IMR-90 (cell line): Measurements from ENCODE around the gene ESRP2. TPM values are rescaled to one million over a fixed set of nuclear protein-coding genes. Genes with fewer than 3 reads are reported as not detected.

Experiments used
- ATAC-seq: fragments of 200-7000 bp; cut with Tn5 transposase; 2 replicates; pipeline ENCODE4 v1.9.1; 2020; ENCODE audit warnings: low read depth, mild to moderate bottlenecking, moderate library complexity
- BruUV-seq: library from RNA; stranded (reverse); fragments of 400-500 nt; replicated peaks from 2 replicates; lab custom pipeline; 2021; lab: Mats Ljungman, UMichigan
- CTCF ChIA-PET: fragments of 300-600 bp; formaldehyde crosslinking; extraction: SDS; loops from one replicate; lab custom pipeline; 2021; ENCODE audit warnings: antibody characterized with exemption; lab: Yijun Ruan, JAX
- POLR2A ChIA-PET: fragments of 300-600 bp; sonication (Branson Sonifier 250); formaldehyde crosslinking; loops from one replicate; lab custom pipeline; 2022; ENCODE audit warnings: antibody characterized with exemption; ENCODE audit not compliant: unreplicated experiment; lab: Charles Lee
- DNase-seq: peaks from one replicate; pipeline ENCODE4 v3.0.0; 2013
- H2AFZ ChIP-seq: replicated peaks from 2 replicates; pipeline ENCODE3; 2013; ENCODE audit warnings: low read length, mild to moderate bottlenecking; ENCODE audit not compliant: poor library complexity
- H2AK5ac ChIP-seq: 2 replicates; pipeline ENCODE4 v1.6.1; 2013; ENCODE audit warnings: low read depth, low read length, inconsistent platforms
- H2AK9ac ChIP-seq: replicated peaks from 2 replicates; pipeline ENCODE3; 2013; ENCODE audit warnings: mild to moderate bottlenecking, low read depth, low read length, moderate library complexity; ENCODE audit not compliant: poor library complexity
- H2BK120ac ChIP-seq: 2 replicates; pipeline ENCODE4 v1.6.1; 2013; ENCODE audit warnings: low read depth, low read length, inconsistent platforms
- H2BK15ac ChIP-seq: 3 replicates; pipeline ENCODE4 v1.6.1; 2013; ENCODE audit warnings: low read depth, low read length, inconsistent platforms
- H2BK20ac ChIP-seq: 2 replicates; pipeline ENCODE4 v1.6.1; 2013; ENCODE audit warnings: low read depth, mild to moderate bottlenecking, inconsistent platforms, low read length, moderate library complexity
- H2BK5ac ChIP-seq: 2 replicates; pipeline ENCODE4 v1.6.1; 2013; ENCODE audit warnings: mild to moderate bottlenecking, low read depth, low read length, inconsistent platforms; ENCODE audit not compliant: poor library complexity, severe bottlenecking
- H3K14ac ChIP-seq: replicated peaks from 2 replicates; pipeline ENCODE4 v1.6.1; 2013; ENCODE audit warnings: low read depth, low read length, inconsistent platforms
- H3K18ac ChIP-seq: 2 replicates; pipeline ENCODE4 v1.6.1; 2013; ENCODE audit warnings: low read depth, low read length, control low read depth
- H3K23ac ChIP-seq: 2 replicates; pipeline ENCODE4 v1.6.1; 2013; ENCODE audit warnings: low read depth, low read length, inconsistent platforms
- H3K27ac ChIP-seq: 2 replicates; pipeline ENCODE4 v1.5.1; 2013; ENCODE audit warnings: mild to moderate bottlenecking, control low read depth, low read length; ENCODE audit not compliant: insufficient read depth
- H3K27me3 ChIP-seq: 2 replicates; pipeline ENCODE4 v1.6.1; 2013; ENCODE audit warnings: low read length; ENCODE audit not compliant: control insufficient read depth, insufficient read depth
- H3K36me3 ChIP-seq: 2 replicates; pipeline ENCODE4 v1.6.1; 2013; ENCODE audit warnings: low read length, mixed read lengths; ENCODE audit not compliant: control insufficient read depth, insufficient read depth
- H3K4ac ChIP-seq: 2 replicates; pipeline ENCODE4 v1.6.1; 2013; ENCODE audit warnings: low read depth, low read length, inconsistent platforms
- H3K4me1 ChIP-seq: 2 replicates; pipeline ENCODE4 v1.6.1; 2013; ENCODE audit warnings: low read length, mixed read lengths; ENCODE audit not compliant: control insufficient read depth, insufficient read depth
- H3K4me2 ChIP-seq: 2 replicates; pipeline ENCODE4 v1.6.1; 2013; ENCODE audit warnings: low read depth, mild to moderate bottlenecking, control low read depth, low read length, moderate library complexity
- H3K4me3 ChIP-seq: 2 replicates; pipeline ENCODE4 v1.5.1; 2013; ENCODE audit warnings: low read depth, mild to moderate bottlenecking, control low read depth, low read length, moderate library complexity; ENCODE audit not compliant: insufficient read depth
- H3K56ac ChIP-seq: 2 replicates; pipeline ENCODE4 v1.6.1; 2013; ENCODE audit warnings: low read length, inconsistent platforms; ENCODE audit not compliant: insufficient read depth; ENCODE audit errors: extremely low read depth
- H3K79me1 ChIP-seq, 2 experiments: 2 replicates each; pipeline ENCODE4 v1.6.1; 2013; ENCODE audit warnings: low read length in 2 of 2, inconsistent platforms in 1 of 2, low read depth in 1 of 2
- H3K9ac ChIP-seq: 2 replicates; pipeline ENCODE4 v1.6.1; 2013; ENCODE audit warnings: low read depth, low read length, control low read depth
- H3K9me1 ChIP-seq: 2 replicates; pipeline ENCODE4 v1.6.1; 2013; ENCODE audit warnings: low read length, inconsistent platforms; ENCODE audit not compliant: insufficient read depth
- H3K9me3 ChIP-seq: 2 replicates; pipeline ENCODE4 v1.6.1; 2013; ENCODE audit warnings: low read length; ENCODE audit not compliant: control insufficient read depth, insufficient read depth
- H4K20me1 ChIP-seq: 2 replicates; pipeline ENCODE4 v1.6.1; 2013; ENCODE audit warnings: low read length, inconsistent platforms; ENCODE audit not compliant: insufficient read depth
- H4K5ac ChIP-seq: 2 replicates; pipeline ENCODE4 v1.6.1; 2013; ENCODE audit warnings: mild to moderate bottlenecking, low read depth, low read length, control low read depth
- H4K8ac ChIP-seq, 2 experiments: 2 replicates each; pipeline ENCODE4 v1.6.1; 2013; ENCODE audit warnings: low read depth in 2 of 2, low read length in 2 of 2, control low read depth in 1 of 2, inconsistent platforms in 1 of 2
- H4K91ac ChIP-seq: 2 replicates; pipeline ENCODE4 v1.6.1; 2013; ENCODE audit warnings: low read depth, low read length, inconsistent platforms; ENCODE audit not compliant: insufficient read depth
- CHD1 ChIP-seq: IDR thresholded peaks from 2 replicates; pipeline ENCODE4 v1.6.1; 2012; ENCODE audit warnings: low read depth, low read length, improper control_type of control experiment
- WGBS, 2 experiments: methylation state at CpG; one replicate each; pipeline versions ENCODE4 v1.1.5 to v1.1.7; 2013; ENCODE audit warnings: missing lambda C conversion rate in 2 of 2; ENCODE audit not compliant: insufficient read length in 1 of 2; ENCODE audit errors: extremely low coverage in 2 of 2; 5-methylcytosine and 5-hydroxymethylcytosine counted together
- dilution Hi-C: fragments of 300-500 bp; cut with HindIII; formaldehyde crosslinking; loops from one replicate; pipeline ENCODE4 v1.14.3; 2018; ENCODE audit warnings: low sequenced_read_pairs; ENCODE audit not compliant: unreplicated experiment
- in situ Hi-C: fragments of 300-500 bp; cut with MboI; formaldehyde crosslinking; loops from 3 replicates; pipeline ENCODE4 v1.14.3; 2019; ENCODE audit warnings: low sequenced_read_pairs, inconsistent platforms, mixed read lengths
- intact Hi-C: fragments of 100-400 bp; cut with micrococcal nuclease; formaldehyde crosslinking; loops from 2 replicates; pipeline ENCODE4 v1.10.0; 2022
- polyA plus RNA-seq, 3 experiments: library from polyadenylated mRNA; depleted of rRNA; stranded (reverse); fragments of >200 nt; gene quantifications; 2 replicates each; pipeline ENCODE4 v1.2.3, GENCODE V29; 2012; ENCODE audit warnings: low replicate concordance in 1 of 3
- total RNA-seq: library from RNA; depleted of rRNA; stranded (reverse); fragments of >200 nt; gene quantifications from 2 replicates; pipeline ENCODE4 v1.2.3, GENCODE V29; 2012

ESRP2 gene
- total and polyA plus RNA-seq, 2 of the 4 experiments (the other 2 are of a cell fraction), result 0.07 TPM; not detected in 1

- ChIA-PET POLR2A (no interaction called here), CTCF (no interaction called here)
- H2BK20ac ChIP-seq, result no peak overlapping the region
- no peak overlapping the region for H2BK120ac ChIP-seq
- no peak overlapping the region for H3K9ac ChIP-seq
- peaks cover 11% of the 10 kb centered on the region for H3K4me1 ChIP-seq
- H3K4ac ChIP-seq, result no peak overlapping the region
- no peak overlapping the region for H4K8ac ChIP-seq
- no peak overlapping the region for H2BK5ac ChIP-seq
- H3K27me3 ChIP-seq, result no peaks in the 10 kb centered on the region
- no peak overlapping the region for H3K14ac ChIP-seq
- in situ Hi-C loops, result no loop called here
- peaks cover 77% of the 10 kb centered on the region for H4K20me1 ChIP-seq
- no CpG with 5 or more reads among the region's 5 CpGs for WGBS, 2 experiments
- no peak overlapping the region for H3K4me2 ChIP-seq
- ATAC-seq, result no peak
- TF ChIP-seq CHD1, result no peak
- intact Hi-C loops, result no loop called here
- dilution Hi-C loops, result no loop called here
- H4K5ac ChIP-seq, result no peak overlapping the region
- BruUV-seq, result no TSS peak
- H3K36me3 ChIP-seq, result peaks cover 24% of the 10 kb centered on the region
- H3K9me1 ChIP-seq, result peaks cover 32% of the 10 kb centered on the region
- no peak overlapping the region for H2AK9ac ChIP-seq
- DNase-seq, result no peak
- no peak overlapping the region for H2AFZ ChIP-seq
- no peak overlapping the region for H4K91ac ChIP-seq
- no peak overlapping the region for H3K23ac ChIP-seq
- H3K18ac ChIP-seq, result no peak overlapping the region
- peaks cover 22 to 92% of the 10 kb centered on the region in 2 experiments for H3K79me1 ChIP-seq
- H3K4me3 ChIP-seq, result no peak overlapping the region
- H3K9me3 ChIP-seq, result no peaks in the 10 kb centered on the region
- H3K56ac ChIP-seq, result no peak overlapping the region
- H2BK15ac ChIP-seq, result no peak overlapping the region
- H2AK5ac ChIP-seq, result no peak overlapping the region
- no peak overlapping the region for H3K27ac ChIP-seq
Measured at GRCh38 chr16:68284847-68285246, 48.9 kb upstream of the ESRP2 start.
